Suppressor macrophage treated with lipopolysaccharide for 4 hours (primary cell): ENCODE data around the gene DKK2.

ENCODE experiments used
- DNase-seq: peaks from one replicate; pipeline ENCODE4 v3.0.0-alpha.2; 2020

Gene DKK2

DNA sequence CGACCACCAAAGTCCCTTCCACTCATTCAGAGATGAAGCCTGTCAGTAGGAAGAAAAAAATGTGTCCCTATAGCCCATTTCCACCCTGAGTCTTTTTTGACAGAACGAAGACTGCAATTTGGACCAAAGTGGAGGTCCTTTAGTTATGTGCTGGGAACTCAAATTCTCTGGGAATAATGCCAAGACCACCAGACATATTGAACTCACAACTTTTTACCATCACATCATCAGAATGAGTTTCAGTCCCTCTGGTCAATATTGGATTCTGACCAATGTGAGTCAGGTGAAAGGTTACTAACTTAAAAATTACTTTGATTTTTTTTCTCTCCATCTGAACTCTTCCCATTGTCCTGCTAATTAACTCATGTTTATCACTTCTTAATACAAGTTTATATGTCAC, 128.9 kb downstream of the DKK2 start:
- no peak for DNase-seq

DNA sequence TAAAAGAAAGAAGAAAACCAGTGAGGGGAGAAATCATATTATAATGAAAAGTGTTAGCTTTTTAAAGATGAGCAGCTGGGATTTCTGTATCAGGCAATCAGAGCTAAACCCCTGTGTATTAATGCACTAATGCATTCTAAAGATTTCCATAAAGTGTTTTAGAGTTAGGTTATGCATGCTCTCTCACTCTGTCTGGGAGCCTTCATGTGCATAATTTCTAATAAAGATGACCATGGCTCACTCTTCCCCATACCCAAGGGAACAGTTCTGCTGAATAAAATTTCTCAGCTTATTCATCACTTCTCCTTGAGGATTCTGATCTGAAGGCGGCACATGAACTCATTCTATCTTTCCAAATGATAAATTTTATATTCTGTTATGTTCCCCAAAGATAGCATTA, 129.4 kb downstream of the DKK2 start:
- no peak for DNase-seq

DNA sequence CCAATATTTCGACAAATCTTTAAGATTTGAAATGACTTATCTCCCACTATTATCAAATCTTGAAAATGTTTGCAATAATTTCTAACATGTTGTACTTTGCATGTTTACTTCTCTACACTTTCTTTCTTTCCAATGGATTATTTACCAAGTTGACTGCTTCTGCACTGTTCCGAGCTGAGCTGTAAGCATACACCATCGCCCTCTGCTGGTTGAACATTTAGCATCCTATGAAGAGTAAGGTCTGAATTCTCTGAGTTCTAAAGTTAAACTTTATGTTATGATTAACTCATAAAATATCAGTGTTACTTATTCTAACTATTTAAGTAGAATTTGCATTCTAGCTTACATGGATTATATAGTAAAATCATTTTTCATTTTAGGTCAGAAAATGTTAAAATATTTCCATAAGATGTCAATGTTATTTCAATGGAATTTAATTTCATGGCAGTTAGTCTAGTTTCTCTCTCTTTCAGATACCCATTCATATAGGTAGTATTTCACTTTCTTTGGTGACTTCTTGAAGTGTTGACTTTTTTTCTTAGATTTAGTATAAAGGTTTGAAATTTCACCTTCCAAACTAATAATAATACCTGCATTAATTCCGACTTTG, 137.4 kb downstream of the DKK2 start:
- DNase-seq = peak; percentile 51

DNA sequence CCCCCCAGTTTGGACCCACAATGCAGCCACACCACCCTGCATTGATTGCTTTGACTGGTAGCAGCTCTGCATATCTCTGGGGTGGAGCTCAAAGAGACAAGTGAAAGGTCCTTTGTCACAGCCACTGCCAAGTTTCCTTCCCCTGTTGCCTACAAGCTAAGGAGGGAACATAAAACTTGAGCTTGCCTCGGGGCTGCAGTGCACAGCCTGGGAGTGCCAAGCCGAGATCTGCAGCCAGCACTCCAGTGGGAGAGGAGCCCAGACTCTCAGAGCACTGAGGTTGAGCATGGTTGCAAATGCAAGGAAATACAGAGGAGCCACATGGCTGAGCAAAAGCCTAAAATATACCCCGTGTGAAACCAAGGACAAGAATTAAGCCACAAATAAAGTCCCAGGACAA, 142.2 kb downstream of the DKK2 start:
- DNase-seq = no peak

DNA sequence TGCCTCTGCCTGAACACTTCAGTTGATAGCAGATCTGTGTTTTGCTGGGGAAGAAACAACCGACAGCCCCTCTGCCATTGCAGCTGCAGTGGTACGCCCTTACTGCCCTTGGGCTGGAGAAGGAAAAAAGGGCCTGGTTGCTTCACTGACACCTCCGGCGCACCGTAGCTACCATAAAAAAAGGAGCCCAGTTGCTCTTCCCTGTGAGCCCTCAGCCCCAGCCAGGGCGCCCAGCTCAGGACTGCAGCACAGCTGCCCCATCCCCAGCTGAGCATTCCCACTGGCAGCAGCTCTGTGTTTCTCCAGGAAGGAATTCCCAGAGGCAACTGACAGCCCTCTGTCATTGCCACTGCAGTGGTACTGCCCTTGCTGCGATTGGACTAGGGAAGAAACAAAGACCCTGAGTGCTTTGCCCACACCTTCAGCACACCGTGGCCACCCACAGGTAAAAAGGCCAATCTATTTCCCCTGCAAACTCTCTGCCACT, 142.7 kb downstream of the DKK2 start:
- no peak for DNase-seq

DNA sequence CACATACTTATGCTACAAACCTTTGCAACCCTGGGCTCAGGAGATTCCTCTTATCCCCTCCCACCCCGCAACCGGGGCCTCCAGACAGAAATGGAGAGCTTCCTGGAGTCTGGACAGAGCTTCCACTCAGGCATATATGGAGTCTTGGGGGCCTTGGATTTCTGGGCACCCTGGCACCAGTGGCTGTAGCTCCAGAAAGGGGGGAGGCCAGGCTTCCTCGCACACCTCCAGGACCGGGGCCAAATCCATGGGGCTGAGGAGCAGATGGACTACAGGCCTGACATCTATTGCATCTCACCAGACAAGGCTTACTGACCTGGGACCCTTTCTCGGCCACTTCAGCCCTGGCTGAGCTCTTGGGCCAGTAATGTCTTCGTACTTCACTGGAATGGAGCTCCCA, 143.3 kb downstream of the DKK2 start:
- DNase-seq = no peak

DNA sequence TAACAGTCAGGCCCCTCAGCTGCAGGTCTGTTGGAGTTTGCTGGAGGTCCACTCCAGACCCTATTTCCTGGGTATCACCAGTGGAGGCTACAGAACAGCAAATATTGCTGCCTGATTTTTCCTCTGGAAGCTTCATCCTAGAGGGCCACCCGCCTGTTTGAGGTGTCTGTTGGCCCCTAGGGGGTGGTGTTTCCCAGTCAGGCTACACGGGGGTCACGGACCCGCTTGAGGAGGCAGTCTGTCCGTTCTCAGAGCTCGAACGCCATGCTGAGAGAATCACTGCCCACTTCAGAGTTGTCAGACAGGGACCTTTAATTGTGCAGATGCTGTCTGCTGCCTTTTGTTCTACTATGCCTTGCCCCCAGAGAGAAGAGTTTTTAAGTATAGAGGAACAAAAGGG, 160.8 kb downstream of the DKK2 start:
- no peak for DNase-seq
